ENCODE data around the gene SEMA4C.

DNA sequence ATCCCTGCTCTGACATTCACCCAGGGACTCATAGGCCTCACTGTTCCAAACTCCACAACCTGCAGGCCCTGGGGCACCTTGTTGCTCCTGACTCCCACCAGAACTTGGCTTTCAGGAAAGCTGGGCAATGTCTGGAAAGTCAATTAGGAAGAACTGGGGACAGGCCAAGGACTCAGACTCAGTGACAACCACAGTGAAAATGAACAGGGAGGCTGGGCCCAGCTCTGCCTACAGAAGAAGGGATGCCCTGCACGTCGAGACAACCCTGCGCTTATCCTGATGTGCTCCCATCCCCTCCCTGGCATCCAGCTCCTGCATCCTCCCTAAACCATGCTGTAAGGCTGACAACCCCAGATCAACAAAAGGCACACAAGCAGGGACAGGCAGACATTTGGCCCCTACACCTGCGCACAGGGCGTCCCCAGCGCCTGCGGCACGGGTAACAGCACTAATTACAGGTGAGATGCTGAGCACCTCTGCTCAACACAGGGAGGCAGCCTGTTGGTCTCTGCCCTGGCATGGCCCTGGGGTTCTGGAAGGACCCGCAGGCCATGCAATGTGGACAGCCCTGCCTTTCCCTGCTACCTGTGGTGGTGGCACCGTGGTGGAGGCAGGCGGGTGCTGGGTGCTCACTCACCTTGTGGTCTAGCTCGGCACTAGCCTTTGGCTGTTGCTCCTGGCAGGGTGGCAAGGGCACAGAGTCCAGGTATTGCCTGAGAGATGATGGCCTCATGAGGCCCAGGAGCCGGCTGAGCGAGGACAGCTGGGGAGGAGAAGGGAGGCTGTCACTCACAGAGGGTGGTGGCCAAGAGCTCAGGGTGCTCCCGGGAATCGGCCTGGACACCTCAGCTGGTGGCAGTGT, 23.6 kb upstream of the SEMA4C start:
- TF ChIP-seq GATA2 (IDR thresholded peaks at IDR 0.05; ENCODE audit: low read depth, low read length) (no peak), GATA3 (IDR thresholded peaks at IDR 0.05; ENCODE audit: low read depth, low read length) (no peak)

Data from SH-SY5Y (cell line).